Breast epithelium (tissue), 4 donors: ENCODE measurements around the gene LYZL2. TPM values are rescaled to one million over a fixed set of nuclear protein-coding genes. Genes with fewer than 3 reads are reported as not detected.

ENCODE experiments used
- DNase-seq, 2 donors: peaks; one replicate each; pipeline ENCODE4 v3.0.0-alpha.2; 2019; ENCODE audit warnings: low spot score in 2 of 2
- H3K27ac ChIP-seq, 2 donors: fragments of 200-600 bp; sonication (generic) in 1 of 2; one replicate each; pipeline ENCODE4 v1.5.1; 2016 to 2019; ENCODE audit warnings: mild to moderate bottlenecking in 1 of 2
- H3K27me3 ChIP-seq, 2 donors: fragments of 200-600 bp; sonication (generic) in 1 of 2; one replicate each; pipeline versions ENCODE4 v1.5.1 to v1.6.0; 2017 to 2019; ENCODE audit warnings: control low read depth in 1 of 2, mild to moderate bottlenecking in 1 of 2
- H3K36me3 ChIP-seq: fragments of 200-600 bp; one replicate; pipeline ENCODE4 v1.5.1; 2019
- H3K4me1 ChIP-seq, 2 donors: fragments of 200-600 bp; sonication (generic); one replicate each; pipeline ENCODE4 v1.5.1; 2016 to 2019; ENCODE audit warnings: control low read depth in 1 of 2
- H3K4me3 ChIP-seq, 3 donors: fragments of 200-600 bp; sonication (generic); 1 replicate in 2 of 3; 2 replicates in 1 of 3; pipeline ENCODE4 v1.5.1; 2016 to 2019; ENCODE audit warnings: mild to moderate bottlenecking in 3 of 3, moderate library complexity in 2 of 3
- H3K9me3 ChIP-seq, 2 donors: fragments of 200-600 bp; sonication (generic) in 1 of 2; one replicate each; pipeline ENCODE4 v1.5.1; 2016 to 2019; ENCODE audit warnings: control low read depth in 1 of 2
- CTCF ChIP-seq, 3 donors: fragments of 450-650 bp; IDR thresholded peaks; one replicate each; pipeline ENCODE4 v1.5.1; 2016 to 2017; ENCODE audit warnings: antibody characterized with exemption in 3 of 3, mild to moderate bottlenecking in 3 of 3, moderate library complexity in 3 of 3
- POLR2A ChIP-seq: fragments of 450-650 bp; IDR thresholded peaks from one replicate; pipeline ENCODE4 v1.6.1; 2016; ENCODE audit warnings: antibody characterized with exemption, mild to moderate bottlenecking, moderate library complexity
- POLR2AphosphoS5 ChIP-seq, 3 donors: sonication (generic); formaldehyde crosslinking; IDR thresholded peaks; one replicate each; pipeline ENCODE4 v1.6.1; 2017; ENCODE audit warnings: antibody characterized with exemption in 3 of 3
- intact Hi-C: fragments of 100-400 bp; cut with DNase I; formaldehyde crosslinking; loops from one replicate; pipeline ENCODE4 v1.15.1; 2023; ENCODE audit warnings: low total_unique reads
- total RNA-seq, 3 donors: library from RNA; depleted of rRNA; stranded (reverse); fragments of >200 nt; gene quantifications; one replicate each; pipeline ENCODE4 v1.1.0, GENCODE V29; 2016

The LYZL2 gene
- total RNA-seq, 3 donors from 2014 or later, result not detected

DNA sequence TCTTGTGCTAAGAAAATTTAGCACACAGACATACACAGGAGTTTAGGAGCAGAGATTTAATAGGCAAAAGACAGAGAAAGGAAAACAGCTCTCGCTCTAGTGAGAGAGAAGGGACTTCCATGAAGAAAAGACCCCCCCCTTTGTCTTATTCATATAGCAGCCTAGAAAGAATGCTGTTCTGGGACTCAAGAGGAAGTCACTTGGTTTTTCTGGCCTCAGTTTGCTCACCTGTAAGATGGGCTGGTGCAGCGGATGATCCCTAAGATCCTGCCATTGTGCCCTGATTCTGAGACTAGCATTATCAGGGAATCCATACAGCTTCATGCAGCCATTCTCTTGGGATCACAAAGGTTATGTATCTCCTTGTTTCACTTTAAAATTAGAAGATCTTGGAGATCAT, 42.7 kb downstream of the LYZL2 start:
- H3K4me3 ChIP-seq, result no peak overlapping the region
- TF ChIP-seq POLR2AphosphoS5 (IDR thresholded peaks at IDR 0.05) (no peak), POLR2A (no peak)
- no peaks in the 10 kb centered on the region for H3K9me3 ChIP-seq
- H3K36me3 ChIP-seq, result no peaks in the 10 kb centered on the region
- peak overlapping the region; percentile 29 to 61 for H3K27ac ChIP-seq
- no peaks in the 10 kb centered on the region for H3K27me3 ChIP-seq
- intact Hi-C loops, result loop anchor here (10.0 kb wide), 1 partner anchor 52 kb away; no protein-coding TSS in a partner anchor
- DNase-seq, result no peak
- H3K4me1 ChIP-seq, result peaks cover 6 to 8% of the 10 kb centered on the region in 2 donors

DNA sequence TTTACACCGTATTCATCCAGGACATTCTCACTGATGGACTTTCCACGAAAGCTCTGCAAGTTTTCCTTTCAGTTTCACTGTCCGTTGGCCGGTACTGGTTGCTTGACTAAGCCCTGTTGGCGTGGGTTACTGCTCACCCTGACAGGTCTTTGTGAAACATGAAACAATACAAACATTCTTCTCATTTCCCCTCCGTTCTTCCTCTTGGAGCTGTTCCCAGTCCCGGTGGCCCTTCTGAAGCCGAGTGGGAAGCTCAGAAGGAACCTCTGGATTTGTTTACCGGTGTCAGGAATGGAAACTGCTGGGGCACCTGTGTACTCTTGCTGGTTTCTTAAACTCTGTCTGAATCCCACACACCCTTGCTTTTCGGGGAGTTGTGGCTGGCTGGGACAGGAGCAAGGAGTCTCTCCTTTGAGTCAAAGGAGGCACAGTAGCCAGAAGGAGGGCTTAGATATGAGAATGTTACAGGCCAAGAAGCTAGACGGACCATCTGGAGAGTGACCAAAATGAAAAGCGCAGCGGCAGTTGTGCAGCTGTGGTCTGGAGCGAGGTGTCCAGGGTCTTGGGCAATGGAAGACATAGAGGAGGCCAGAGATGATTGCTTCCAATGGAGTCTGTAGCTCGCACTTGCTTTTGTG, 45.7 kb downstream of the LYZL2 start:
- no peaks in the 10 kb centered on the region for H3K27me3 ChIP-seq
- H3K36me3 ChIP-seq, result no peaks in the 10 kb centered on the region
- H3K9me3 ChIP-seq, result no peaks in the 10 kb centered on the region
- peaks cover 6 to 8% of the 10 kb centered on the region in 2 donors for H3K4me1 ChIP-seq
- intact Hi-C loops, result loop anchor here (10.0 kb wide), 1 partner anchor 49 kb away; no protein-coding TSS in a partner anchor
- H3K27ac ChIP-seq, result peak overlapping the region; percentile 92 to 95
- peak overlapping the region; percentile 5 to 65 (median 48) for H3K4me3 ChIP-seq
- no peak for TF ChIP-seq CTCF (IDR thresholded peaks at IDR 0.05)
- TF ChIP-seq POLR2AphosphoS5 (IDR thresholded peaks at IDR 0.05), result peak in 2 of 3 donors; percentile 33 to 47
- peak; percentile 83 to 85 for DNase-seq

DNA sequence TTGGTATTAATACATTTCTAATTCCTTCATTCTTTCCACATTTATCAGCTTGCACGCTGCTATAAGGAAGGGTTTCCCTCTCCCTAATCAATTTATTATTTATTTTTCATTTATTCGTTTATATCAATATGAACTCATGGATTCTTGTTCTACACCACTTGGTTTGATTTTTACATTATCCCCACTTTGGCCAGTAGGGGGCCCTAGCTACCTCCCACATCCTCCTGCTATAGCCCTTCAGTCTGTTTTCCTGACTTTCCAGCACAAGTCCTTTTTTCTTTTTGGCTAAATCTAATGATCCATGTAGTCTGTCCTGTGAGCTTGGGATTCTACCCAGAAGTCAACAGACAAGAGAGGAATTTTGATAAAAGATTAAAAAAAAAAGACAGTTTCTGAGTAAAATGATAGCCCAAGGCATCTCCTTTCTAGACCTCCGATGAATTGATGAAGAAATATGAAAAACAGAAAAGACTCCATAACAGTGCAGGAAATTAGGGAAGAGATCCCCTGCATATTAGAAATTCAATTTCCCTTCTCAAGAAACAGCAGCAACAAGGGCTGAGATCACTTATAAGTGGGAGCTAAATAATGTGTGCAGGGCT, 47.7 kb downstream of the LYZL2 start:
- intact Hi-C loops, result loop anchor here (10.0 kb wide), 1 partner anchor 47 kb away; no protein-coding TSS in a partner anchor
- Histone ChIP-seq H3K36me3 (no peaks in the 10 kb centered on the region), H3K27ac (peak overlapping the region in 1 of 2 donors; percentile 92), H3K4me3 (no peak overlapping the region), H3K9me3 (no peaks in the 10 kb centered on the region), H3K4me1 (peaks cover 4 to 6% of the 10 kb centered on the region in 2 donors), H3K27me3 (no peaks in the 10 kb centered on the region)
- no peak for DNase-seq
- no peak for TF ChIP-seq POLR2AphosphoS5 (IDR thresholded peaks at IDR 0.05)
- peak; percentile 54 to 65 (median 56) for TF ChIP-seq CTCF (IDR thresholded peaks at IDR 0.05)
- TF ChIP-seq POLR2A, result no peak

DNA sequence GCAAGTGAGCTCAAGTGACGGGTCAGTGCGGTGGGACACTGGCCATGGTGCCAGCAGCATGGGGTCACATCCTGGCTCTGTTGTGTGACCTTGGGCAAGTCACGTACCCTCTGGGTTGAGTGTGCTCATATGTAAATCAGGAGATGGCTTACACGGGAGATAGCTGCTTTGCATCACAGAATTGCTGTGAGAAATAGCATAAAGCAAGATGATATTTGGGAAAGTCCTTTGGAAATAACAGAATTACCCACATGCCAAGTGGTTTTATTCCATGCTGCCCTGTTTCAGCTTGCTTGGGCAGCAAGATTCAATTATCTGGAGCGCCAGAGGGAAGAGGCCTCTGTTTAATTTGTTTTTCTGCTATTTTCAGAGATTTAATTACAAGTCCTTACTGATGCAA, 48.9 kb downstream of the LYZL2 start:
- no peaks in the 10 kb centered on the region for H3K36me3 ChIP-seq
- no peaks in the 10 kb centered on the region for H3K9me3 ChIP-seq
- no peak for DNase-seq
- intact Hi-C loops, result loop anchor here (10.0 kb wide), 1 partner anchor 46 kb away; no protein-coding TSS in a partner anchor
- peaks cover 4 to 6% of the 10 kb centered on the region in 2 donors for H3K4me1 ChIP-seq
- TF ChIP-seq POLR2AphosphoS5 (IDR thresholded peaks at IDR 0.05) (no peak), POLR2A (no peak), CTCF (IDR thresholded peaks at IDR 0.05) (no peak)
- no peak overlapping the region for H3K27ac ChIP-seq
- H3K4me3 ChIP-seq, result no peak overlapping the region
- H3K27me3 ChIP-seq, result no peaks in the 10 kb centered on the region

GRCh38 chr10:30580241-30580640, 49.3 kb downstream of the LYZL2 start:
- intact Hi-C loops, result loop anchor here (10.0 kb wide), 1 partner anchor 45 kb away; no protein-coding TSS in a partner anchor
- peaks cover 4 to 6% of the 10 kb centered on the region in 2 donors for H3K4me1 ChIP-seq
- H3K36me3 ChIP-seq, result no peaks in the 10 kb centered on the region
- H3K27ac ChIP-seq, result no peak overlapping the region
- no peaks in the 10 kb centered on the region for H3K27me3 ChIP-seq
- DNase-seq, result no peak
- no peak overlapping the region for H3K4me3 ChIP-seq
- TF ChIP-seq POLR2A, result no peak
- TF ChIP-seq CTCF (IDR thresholded peaks at IDR 0.05), result no peak
- no peak for TF ChIP-seq POLR2AphosphoS5 (IDR thresholded peaks at IDR 0.05)
- H3K9me3 ChIP-seq, result no peaks in the 10 kb centered on the region
